Stimulated activated CD4-positive, alpha-beta T cell treated with anti-CD3 and anti-CD28 coated beads, Interleukin-1b, Interleukin-23, amount 100 ng/mL, for 24 hours (primary cell): ENCODE measurements around the gene UNG.
"Not testable (repeated sequence)": the region's sequence is repeated elsewhere in the genome, so short reads cannot be mapped to it uniquely, and the experiment has no call there.

Experiments
- DNase-seq, 4 experiments: peaks; one replicate each; pipeline ENCODE4 v3.0.0-alpha.2; 2020; ENCODE audit warnings: low read depth in 4 of 4, low spot score in 1 of 4

The UNG gene

GRCh38 chr12:109097435-109098182 lies at the start of gene UNG:
Gene UNG (plus strand): TSS chr12:109097597. CDS start chr12:109097680, 83 bp downstream.
- DNase-seq, result peak; percentile 92 to 96 (median 94)

GRCh38 chr12:109048706-109049105 lies 48.7 kb upstream of the UNG start:
- DNase-seq, result not testable (repeated sequence)

GRCh38 chr12:109049794-109050193 lies 47.6 kb upstream of the UNG start:
- DNase-seq, result not testable (repeated sequence)

DNA sequence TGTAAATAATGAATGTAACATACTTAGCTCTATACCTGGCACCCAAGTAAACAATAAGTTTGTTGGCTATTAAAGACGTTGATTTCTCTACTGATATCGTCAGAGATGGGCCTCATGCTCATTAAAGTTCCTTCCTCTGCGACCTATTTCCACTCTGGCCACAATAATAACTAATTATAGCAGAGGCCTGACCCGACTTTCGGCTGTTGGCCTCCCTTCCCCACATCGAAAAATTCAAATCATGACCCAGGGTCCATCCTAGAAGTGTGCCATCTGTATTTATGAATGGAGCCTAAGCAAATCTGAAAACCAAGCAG lies 45.3 kb upstream of the UNG start:
- DNase-seq, result no peak

DNA sequence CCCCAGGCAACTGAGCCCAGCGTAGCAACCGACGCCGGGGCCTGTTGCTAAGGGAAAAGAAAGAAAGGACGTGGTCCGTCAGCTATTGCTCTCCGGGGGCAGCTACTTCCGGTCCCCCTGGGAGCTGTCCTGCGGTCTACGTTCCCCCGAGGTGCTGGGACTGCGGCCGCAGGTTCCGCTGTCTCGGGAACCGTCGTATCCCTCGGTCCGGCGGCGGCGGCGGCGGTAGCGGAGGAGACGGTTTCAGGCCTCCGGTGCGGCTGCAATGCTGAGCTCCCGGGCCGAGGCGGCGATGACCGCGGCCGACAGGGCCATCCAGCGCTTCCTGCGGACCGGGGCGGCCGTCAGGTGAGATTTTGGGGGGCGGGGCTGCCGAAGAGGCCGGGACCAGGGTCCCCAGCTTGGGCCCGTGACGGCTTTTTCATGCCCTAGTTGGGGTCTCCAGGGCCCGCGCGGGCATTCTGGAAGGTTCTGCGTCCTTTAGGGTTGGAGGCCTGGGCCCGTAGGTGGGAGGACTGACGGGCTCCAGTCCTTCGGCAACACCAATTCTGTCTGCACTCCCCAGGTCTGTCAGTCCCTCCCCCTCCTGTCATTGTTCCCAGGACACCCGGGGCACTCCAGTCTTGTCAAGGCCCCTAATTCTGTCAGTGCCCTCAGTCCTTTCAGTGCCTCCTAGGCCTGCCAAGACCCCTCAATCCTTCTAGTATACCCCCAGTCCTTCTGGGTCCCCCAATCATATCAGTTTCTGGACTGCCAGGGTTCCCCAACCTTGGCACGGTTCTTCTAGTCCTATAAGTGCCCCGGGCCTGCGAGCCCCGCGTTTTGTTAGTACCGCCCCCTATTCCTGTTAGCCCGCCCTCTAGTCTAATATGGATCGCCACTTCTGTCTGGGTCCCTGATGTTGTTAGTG lies 44.7 kb upstream of the UNG start, which contains the start of gene USP30:
Gene USP30 (plus strand): TSS at position 163 of the 910 bp plus-strand sequence. CDS start 103 bp downstream, at position 266.
- peak; percentile 65 to 75 (median 72) for DNase-seq

DNA sequence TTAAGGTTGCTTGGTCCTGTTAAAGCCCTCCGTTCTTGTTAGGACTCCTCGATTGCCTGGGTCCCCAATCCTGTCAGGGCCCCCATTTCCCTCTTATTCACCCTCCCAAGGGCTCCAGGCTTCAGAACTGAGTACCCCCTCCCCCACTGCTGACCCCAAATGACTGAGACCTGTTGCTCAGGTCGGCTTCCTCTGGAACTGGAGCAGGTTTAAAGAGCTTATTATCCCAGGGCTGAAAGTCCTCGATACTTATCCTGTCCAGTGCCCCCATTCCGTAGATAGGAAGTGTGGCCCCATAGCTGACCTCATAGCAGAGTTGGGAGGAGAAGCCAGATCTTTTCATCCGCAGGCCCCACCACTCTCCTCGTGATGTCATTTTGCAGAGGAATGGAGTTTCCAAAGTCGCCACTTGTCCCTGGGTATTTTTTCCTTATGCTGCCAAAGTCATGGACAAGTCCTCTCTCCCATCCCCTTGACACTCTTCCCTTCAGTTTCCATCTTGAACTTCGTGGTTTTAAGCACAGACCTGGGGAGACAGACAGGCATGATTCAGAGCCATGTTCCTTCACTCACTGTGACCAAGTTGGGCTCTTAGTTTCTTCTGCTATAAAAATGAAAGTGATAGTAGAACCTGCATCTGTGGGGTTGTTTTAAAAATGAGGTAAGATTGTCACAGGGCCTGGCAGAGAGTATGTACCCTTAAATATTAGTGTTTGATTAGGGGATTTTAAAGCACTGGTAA lies 43.8 kb upstream of the UNG start:
- DNase-seq, result peak in 1 of 4 experiments; percentile 20

DNA sequence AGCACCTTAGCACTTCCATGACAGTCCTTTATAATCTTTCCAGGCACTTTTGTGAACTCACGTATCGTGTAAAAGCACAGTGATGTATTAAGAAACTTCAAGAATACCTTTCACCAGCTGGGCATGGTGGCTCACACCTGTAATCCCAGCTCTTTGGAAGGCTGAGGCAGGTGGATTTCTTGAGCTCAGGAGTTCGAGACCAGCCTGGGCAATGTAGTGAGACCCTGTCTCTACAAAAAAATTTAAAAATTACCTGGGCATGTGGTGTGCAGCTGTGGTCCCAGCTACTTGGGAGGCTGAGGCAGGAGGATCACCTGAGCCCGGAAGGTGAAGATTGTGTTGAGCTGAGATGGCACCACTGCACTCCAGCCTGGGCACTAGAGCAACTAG lies 43.3 kb upstream of the UNG start:
- not testable (repeated sequence) for DNase-seq

DNA sequence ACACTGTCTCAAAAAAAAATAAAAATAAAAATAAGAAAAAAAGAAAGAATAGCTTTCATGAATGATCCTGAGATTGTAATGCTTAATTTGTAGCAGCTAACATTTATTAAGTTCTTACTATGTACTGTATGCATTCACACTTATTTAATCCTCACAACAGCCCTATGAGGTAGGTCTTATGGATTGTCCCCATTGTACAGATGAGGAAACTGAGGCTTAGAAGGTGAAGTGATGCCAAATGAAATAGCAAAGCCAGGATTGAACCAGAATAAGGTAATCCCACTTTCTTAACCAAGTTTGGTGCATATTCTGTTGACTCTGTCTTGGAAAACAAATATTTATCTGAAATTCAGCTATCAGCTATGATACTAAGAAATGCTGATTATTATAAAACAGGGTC lies 42.9 kb upstream of the UNG start:
- DNase-seq, result no peak

DNA sequence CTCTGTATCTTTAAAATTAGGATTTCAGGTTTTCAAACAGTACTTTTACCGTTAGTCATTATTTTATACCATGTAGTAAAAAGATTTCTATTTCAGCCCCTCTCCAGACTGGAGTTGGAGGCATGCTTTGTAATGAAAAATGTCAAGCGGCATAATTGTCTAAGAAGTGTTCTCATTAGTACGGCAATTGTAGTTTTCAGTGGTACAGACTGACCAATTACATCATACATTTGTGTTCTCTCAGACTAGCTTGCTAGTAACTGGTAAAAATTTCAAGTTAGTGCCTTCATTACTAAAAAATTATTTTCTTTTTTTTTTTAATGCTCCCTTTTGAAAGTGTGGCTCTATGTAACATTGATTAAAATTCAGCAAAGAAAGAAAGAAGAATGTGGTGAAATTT lies 40.5 kb upstream of the UNG start:
- DNase-seq, result no peak

DNA sequence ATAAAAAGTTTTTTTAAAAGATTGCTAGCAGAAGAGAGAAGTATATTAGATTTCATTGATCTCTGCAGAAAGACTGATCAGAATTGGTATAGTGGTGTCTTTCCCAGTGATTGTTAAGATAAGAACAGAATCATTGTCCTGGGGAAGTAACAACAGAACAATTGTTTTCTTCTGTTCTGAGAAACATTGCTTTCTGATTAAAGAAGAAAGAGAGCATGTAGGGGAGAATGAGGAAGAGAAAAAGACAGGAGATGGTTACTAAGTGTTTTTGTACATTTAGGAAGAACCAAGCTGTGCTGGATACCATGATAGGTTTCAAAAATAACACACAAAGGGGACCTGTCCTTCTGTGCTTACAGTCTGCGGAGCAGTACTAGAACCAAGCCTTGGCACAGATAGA lies 40.0 kb upstream of the UNG start:
- no peak for DNase-seq

- DNase-seq, result no peak
These were observed 38.6 kb upstream of the UNG start for GRCh38 chr12:109058773-109059172.

- no peak for DNase-seq
These were observed 33.3 kb upstream of the UNG start for GRCh38 chr12:109064143-109064542.

GRCh38 chr12:109065154-109065852 lies 32.1 kb upstream of the UNG start:
- no peak for DNase-seq

GRCh38 chr12:109065853-109066193 lies 31.6 kb upstream of the UNG start:
- DNase-seq, result no peak

DNA sequence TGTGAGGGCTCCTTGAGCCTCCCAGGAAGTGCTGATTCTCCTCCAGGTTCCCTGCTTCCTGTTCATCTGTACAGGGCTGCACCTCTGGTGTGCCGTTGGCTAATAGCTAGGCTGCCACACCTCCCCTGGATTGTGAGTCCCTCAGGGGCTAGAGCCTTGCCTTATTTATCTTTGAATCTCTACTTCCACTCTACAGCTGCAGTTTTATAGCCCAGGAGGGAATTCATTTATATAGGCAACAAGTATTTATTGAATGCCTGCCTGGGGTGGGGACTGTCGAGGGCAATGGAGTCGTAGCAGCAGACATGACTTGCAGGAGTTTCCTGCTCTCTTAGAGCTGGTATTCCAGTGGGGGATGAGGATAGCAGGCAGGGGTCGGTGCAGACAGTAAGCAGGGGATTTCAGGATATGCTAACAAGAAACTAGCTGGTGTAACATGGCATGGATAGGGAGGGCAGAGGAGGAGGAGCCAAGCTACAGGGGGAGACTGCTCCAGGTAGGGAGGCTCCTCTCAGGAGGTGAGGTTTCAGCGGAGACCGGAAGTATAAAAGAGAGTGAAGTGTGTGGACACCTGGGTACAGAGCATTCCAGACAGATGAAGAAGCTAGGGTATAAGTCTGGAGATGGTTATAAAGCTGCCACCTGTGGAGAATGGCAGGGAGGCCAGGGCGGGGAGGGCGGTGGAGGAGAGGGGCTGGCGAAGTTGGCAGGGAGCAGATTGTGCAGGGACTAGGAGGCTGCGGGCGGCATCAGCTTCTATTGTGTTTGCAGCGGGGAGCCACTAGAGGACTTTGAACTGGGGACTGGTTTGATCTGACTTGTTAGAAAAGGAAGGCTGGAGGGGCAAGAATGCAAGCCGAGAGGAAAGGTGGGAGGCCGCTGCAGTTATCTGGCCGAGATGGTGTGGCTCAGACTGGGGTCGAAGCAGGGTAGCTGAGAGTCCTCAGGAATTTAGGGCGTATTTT lies 27.8 kb upstream of the UNG start:
- DNase-seq, result no peak

GRCh38 chr12:109074866-109075265 lies 22.5 kb upstream of the UNG start:
- no peak for DNase-seq

DNA sequence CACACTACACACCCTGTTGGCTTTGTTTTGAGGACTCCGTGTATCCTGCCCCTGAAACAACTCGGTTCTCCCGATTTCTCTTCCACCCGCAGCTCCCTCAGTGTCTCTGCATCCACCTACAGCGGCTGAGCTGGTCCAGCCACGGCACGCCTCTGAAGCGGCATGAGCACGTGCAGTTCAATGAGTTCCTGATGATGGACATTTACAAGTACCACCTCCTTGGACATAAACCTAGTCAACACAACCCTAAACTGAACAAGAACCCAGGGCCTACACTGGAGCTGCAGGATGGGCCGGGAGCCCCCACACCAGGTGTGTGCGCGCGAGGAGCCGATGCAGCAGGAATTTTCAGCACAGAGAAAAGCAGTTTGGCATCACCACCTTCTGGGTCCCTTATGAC lies 14.6 kb upstream of the UNG start:
- no peak for DNase-seq

- DNase-seq, result no peak
These were observed 13.0 kb upstream of the UNG start for GRCh38 chr12:109084425-109084824.

DNA sequence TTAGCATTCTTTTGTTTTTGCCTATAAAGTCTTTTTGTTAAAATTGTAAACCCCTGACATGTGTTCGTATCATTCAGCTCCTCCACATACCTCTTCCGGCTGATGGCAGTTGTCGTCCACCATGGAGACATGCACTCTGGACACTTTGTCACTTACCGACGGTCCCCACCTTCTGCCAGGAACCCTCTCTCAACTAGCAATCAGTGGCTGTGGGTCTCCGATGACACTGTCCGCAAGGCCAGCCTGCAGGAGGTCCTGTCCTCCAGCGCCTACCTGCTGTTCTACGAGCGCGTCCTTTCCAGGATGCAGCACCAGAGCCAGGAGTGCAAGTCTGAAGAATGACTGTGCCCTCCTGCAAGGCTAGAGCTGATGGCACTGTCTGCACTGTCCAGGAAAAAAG lies 11.8 kb upstream of the UNG start:
- no peak for DNase-seq

DNA sequence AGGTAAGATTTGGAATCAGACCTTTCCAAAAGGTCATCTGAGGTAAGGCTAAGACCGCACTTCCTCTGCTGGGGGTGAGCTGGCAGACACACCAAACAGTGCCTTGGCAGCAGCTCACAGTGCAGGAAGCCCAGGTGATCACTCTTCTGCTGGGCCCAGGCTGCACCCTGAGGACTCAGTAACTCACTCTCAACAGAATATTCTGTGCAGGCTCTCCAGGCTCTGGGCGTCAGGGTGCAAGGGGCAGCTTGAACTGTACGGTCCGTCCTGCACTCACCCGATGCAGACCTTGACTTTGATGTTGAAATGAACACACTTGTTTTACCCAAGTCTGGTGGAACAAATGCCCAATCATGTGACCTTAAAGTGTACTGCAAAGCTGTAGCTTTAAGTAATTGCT lies 10.1 kb upstream of the UNG start:
- no peak for DNase-seq
